T-cell (primary cell): Measurements from ENCODE around the gene SETDB1. TPM values are rescaled to one million over a fixed set of nuclear protein-coding genes. Genes with fewer than 3 reads are reported as not detected.
A peak's percentile ranks its signal among the peaks of the same experiment; 100 is the strongest.
"Not testable (repeated sequence)": the region's sequence is repeated elsewhere in the genome, so short reads cannot be mapped to it uniquely, and the experiment has no call there.

ENCODE experiments used
- ATAC-seq, 4 experiments: fragments of 200-7000 bp in 3 of 4; fragments of 150-1000 bp in 1 of 4; cut with Tn5 transposase; replicated peaks in 1 of 4; 1 replicate in 3 of 4; 2 replicates in 1 of 4; pipeline ENCODE4 v1.10.0; 2021; ENCODE audit warnings: moderate library complexity in 3 of 4, mild to moderate bottlenecking in 2 of 4, moderate number of reproducible peaks in 1 of 4
- CTCF ChIA-PET, 2 donors: fragments of 300-600 bp; sonication (Branson Sonifier 250); formaldehyde crosslinking; loops; one replicate each; lab custom pipeline; 2022; ENCODE audit warnings: antibody characterized with exemption in 2 of 2; lab: Charles Lee
- POLR2A ChIA-PET, 2 donors: fragments of 300-600 bp; sonication (Branson Sonifier 250); formaldehyde crosslinking; loops; one replicate each; lab custom pipeline; 2022; ENCODE audit warnings: antibody characterized with exemption in 2 of 2; lab: Charles Lee
- DNase-seq, 35 experiments: peaks; one replicate each; pipeline versions ENCODE4 v3.0.0 to v3.0.0-alpha.2; 2013 to 2023
- H3K27ac ChIP-seq: one replicate; pipeline ENCODE4 v1.5.1; 2013; ENCODE audit warnings: low read length
- H3K27me3 ChIP-seq, 2 experiments: replicated peaks in 1 of 2; 1 replicate in 1 of 2; 2 replicates in 1 of 2; pipeline versions ENCODE4 v1.6.1 to v1.7.0; 2013; ENCODE audit warnings: low read length in 1 of 2, mixed read lengths in 1 of 2; ENCODE audit not compliant: control insufficient read depth in 2 of 2, insufficient read depth in 2 of 2; ENCODE audit errors: extremely low read depth in 1 of 2
- H3K36me3 ChIP-seq, 2 donors: 1 replicate in 1 of 2; 2 replicates in 1 of 2; pipeline versions ENCODE4 v1.6.1 to v1.7.0; 2013; ENCODE audit warnings: low read length in 1 of 2; ENCODE audit not compliant: control insufficient read depth in 2 of 2, insufficient read depth in 1 of 2; ENCODE audit errors: extremely low read depth in 1 of 2
- H3K4me1 ChIP-seq, 2 experiments: 1 replicate in 1 of 2; 2 replicates in 1 of 2; pipeline versions ENCODE4 v1.6.1 to v1.7.0; 2013; ENCODE audit warnings: low read length in 2 of 2, mixed read lengths in 1 of 2; ENCODE audit not compliant: insufficient read depth in 2 of 2, control insufficient read depth in 1 of 2; ENCODE audit errors: extremely low read depth in 1 of 2
- H3K4me3 ChIP-seq, 2 donors: 1 replicate in 1 of 2; 2 replicates in 1 of 2; pipeline versions ENCODE4 v1.5.1 to v1.7.0; 2013; ENCODE audit warnings: mild to moderate bottlenecking in 2 of 2, low read length in 1 of 2, moderate library complexity in 1 of 2; ENCODE audit not compliant: control insufficient read depth in 1 of 2; ENCODE audit errors: extremely low read depth in 1 of 2
- H3K9me3 ChIP-seq: 2 replicates; pipeline ENCODE4 v1.7.0; 2013
- H3K27ac Mint-ChIP-seq, 2 donors: one replicate each; pipeline ENCODE4 v1.8.0; 2020 to 2021; ENCODE audit warnings: mild to moderate bottlenecking in 2 of 2, mixed read lengths in 2 of 2
- H3K27me3 Mint-ChIP-seq, 2 donors: one replicate each; pipeline ENCODE4 v1.8.0; 2021 to 2022; ENCODE audit warnings: mixed read lengths in 2 of 2
- H3K36me3 Mint-ChIP-seq: one replicate; pipeline ENCODE4 v1.8.0; 2021; ENCODE audit warnings: mixed read lengths
- H3K4me1 Mint-ChIP-seq, 3 donors: one replicate each; pipeline ENCODE4 v1.8.0; 2020 to 2022; ENCODE audit warnings: mixed read lengths in 3 of 3, mild to moderate bottlenecking in 1 of 3
- H3K4me3 Mint-ChIP-seq, 3 donors: one replicate each; pipeline ENCODE4 v1.8.0; 2020 to 2022; ENCODE audit warnings: mild to moderate bottlenecking in 3 of 3, mixed read lengths in 3 of 3, moderate library complexity in 3 of 3
- H3K9me3 Mint-ChIP-seq, 3 donors: one replicate each; pipeline ENCODE4 v1.8.0; 2020 to 2022; ENCODE audit warnings: mixed read lengths in 3 of 3
- WGBS: methylation state at CpG from one replicate; pipeline ENCODE4 v1.1.5; 2013; ENCODE audit warnings: missing lambda C conversion rate; ENCODE audit not compliant: insufficient coverage; 5-methylcytosine and 5-hydroxymethylcytosine counted together
- total RNA-seq, 35 experiments: library from RNA in 6 of 35; stranded (reverse) in 6 of 35; fragments of 120-200 nt in 1 of 35; gene quantifications; one replicate each; pipeline versions ENCODE4 v1.2.1 to v1.2.4 and lab custom pipeline; 2013 to 2026

SETDB1 gene
- total RNA-seq, 5 donors from 2014 or later (not counting 1 experiment from before 2014, with no cell fraction given), result 44.5 to 72.6 (median 62.5) TPM

DNA sequence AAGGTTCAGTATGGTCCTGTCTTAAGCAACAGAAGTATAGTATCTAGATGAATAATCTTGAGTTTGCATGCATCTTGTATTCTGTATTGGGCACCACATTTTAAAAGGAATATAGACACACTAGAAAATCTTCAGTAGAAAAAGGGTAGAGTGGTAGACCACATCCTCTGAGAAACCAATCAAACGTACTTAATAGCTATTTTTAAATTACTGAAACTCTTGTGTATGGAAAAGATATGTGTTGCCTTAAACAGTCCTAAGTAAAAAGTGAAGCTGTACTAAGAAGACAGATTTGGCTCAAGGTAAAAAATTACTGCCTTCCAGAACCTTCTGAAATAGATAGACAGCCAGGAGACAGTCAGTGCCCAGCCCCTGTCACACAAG is 36.1 kb upstream of the SETDB1 start:
- peaks cover 15 to 28% (median 27%) of the 10 kb centered on the region in 3 donors for H3K4me1 Mint-ChIP-seq
- Histone ChIP-seq H3K4me3 (peak overlapping the region in 1 of 2 donors; percentile 44), H3K4me1 (peaks cover 12 to 13% of the 10 kb centered on the region in 2 experiments), H3K27ac (no peak overlapping the region), H3K27me3 (no peaks in the 10 kb centered on the region), H3K36me3 (no peaks in the 10 kb centered on the region), H3K9me3 (no peaks in the 10 kb centered on the region)
- WGBS, result no CpG with 5 or more reads among the region's 1 CpG
- H3K27me3 Mint-ChIP-seq, result no peaks in the 10 kb centered on the region
- no peaks in the 10 kb centered on the region for H3K36me3 Mint-ChIP-seq
- H3K27ac Mint-ChIP-seq, result peak overlapping the region; percentile 17 to 52
- peak overlapping the region in 1 of 3 donors; percentile 61 for H3K4me3 Mint-ChIP-seq
- DNase-seq (peak in 1 of 35 experiments; percentile 23), ATAC-seq (peak; percentile 65 to 90 (median 81))
- CTCF ChIA-PET, result interaction anchor here in 1 of 2 donors (0.5 to 1.2 kb wide), 3 partner anchors 24 to 562 kb away, joined by 3 to 4 read pairs (median 3); no protein-coding TSS in a partner anchor
- POLR2A ChIA-PET, result interaction anchor here in 1 of 2 donors (0.5 kb wide), 1 partner anchor 24 kb away, joined by 4 read pairs; no protein-coding TSS in a partner anchor
- no peaks in the 10 kb centered on the region for H3K9me3 Mint-ChIP-seq

DNA sequence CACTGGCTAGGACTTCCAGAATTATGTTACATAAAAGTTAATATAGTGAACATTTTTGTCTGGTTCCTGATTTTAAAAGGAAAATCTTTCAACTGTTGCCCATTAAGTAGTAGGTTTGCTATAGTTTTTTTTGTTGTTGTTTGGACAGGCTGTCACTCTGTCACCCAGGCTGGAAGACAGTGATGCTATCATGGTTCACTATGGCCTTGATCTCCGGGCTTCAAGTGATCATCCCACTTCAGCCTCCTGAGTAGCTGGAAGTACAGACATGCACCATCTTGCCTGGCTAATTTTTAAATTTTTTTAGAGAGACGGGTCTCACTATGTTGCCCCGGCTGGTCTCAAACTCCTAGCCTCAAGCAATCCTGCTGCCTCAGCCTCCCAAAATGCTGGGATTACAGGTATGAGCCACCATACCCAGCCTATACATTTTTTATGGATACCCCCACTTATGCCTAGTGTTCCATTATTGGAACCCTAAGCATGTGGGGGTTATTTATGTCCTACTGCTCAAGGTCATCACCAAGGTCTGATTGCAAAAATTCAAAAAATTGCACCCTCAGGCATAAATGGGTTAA is 32.7 kb upstream of the SETDB1 start:
- no peak overlapping the region for H3K4me3 Mint-ChIP-seq
- Histone ChIP-seq H3K4me3 (no peak overlapping the region), H3K9me3 (no peaks in the 10 kb centered on the region), H3K4me1 (peaks cover 12 to 13% of the 10 kb centered on the region in 2 experiments), H3K36me3 (no peaks in the 10 kb centered on the region), H3K27ac (no peak overlapping the region), H3K27me3 (peaks cover 0 to 4% of the 10 kb centered on the region in 2 experiments)
- ATAC-seq (no peak), DNase-seq (no peak)
- H3K36me3 Mint-ChIP-seq, result no peaks in the 10 kb centered on the region
- H3K27me3 Mint-ChIP-seq, result peaks cover 0 to 4% of the 10 kb centered on the region in 2 donors
- ChIA-PET CTCF (interaction anchor here in 1 of 2 donors (0.6 kb wide), 1 partner anchor 13 kb away, joined by 6 read pairs; no protein-coding TSS in a partner anchor), POLR2A (no interaction called here)
- H3K27ac Mint-ChIP-seq, result no peak overlapping the region
- WGBS, result 100% methylated on average over 1 of the region's 3 CpGs
- H3K9me3 Mint-ChIP-seq, result no peaks in the 10 kb centered on the region
- H3K4me1 Mint-ChIP-seq, result peaks cover 15 to 28% (median 27%) of the 10 kb centered on the region in 3 donors

DNA sequence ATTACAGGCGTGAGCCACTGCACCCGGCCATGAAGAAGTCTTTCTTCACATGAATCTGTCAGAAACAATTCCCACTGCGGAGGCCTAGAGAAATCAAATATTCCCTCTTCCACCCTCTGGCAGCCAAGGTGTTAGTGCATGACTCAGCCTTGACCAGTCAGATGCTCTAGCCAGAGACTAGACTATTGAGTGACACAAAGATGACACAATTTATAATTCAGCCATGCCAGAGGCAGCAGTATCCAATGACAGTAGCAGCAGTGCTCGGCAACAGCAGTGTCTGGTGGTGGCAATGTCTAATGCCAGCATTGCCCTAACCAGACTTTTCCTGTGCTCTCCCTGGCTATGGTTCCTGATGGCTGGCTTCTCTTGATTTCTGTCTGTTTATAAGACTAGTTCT is 30.5 kb upstream of the SETDB1 start:
- Mint-ChIP-seq H3K36me3 (no peaks in the 10 kb centered on the region), H3K27ac (no peak overlapping the region), H3K4me1 (peaks cover 4 to 12% (median 12%) of the 10 kb centered on the region in 3 donors), H3K4me3 (no peak overlapping the region), H3K27me3 (peaks cover 0 to 4% of the 10 kb centered on the region in 2 donors), H3K9me3 (no peaks in the 10 kb centered on the region)
- peaks cover 0 to 4% of the 10 kb centered on the region in 2 experiments for H3K27me3 ChIP-seq
- H3K9me3 ChIP-seq, result no peaks in the 10 kb centered on the region
- H3K4me3 ChIP-seq, result no peak overlapping the region
- WGBS, result 100% methylated on average over 2 of the region's 4 CpGs
- H3K4me1 ChIP-seq, result peaks cover under 1 to 4% of the 10 kb centered on the region in 2 experiments
- no peak overlapping the region for H3K27ac ChIP-seq
- DNase-seq (no peak), ATAC-seq (no peak)
- no peaks in the 10 kb centered on the region for H3K36me3 ChIP-seq
- ChIA-PET CTCF (no interaction called here), POLR2A (interaction anchor here in 1 of 2 donors (0.7 kb wide), 1 partner anchor 137 kb away, joined by 4 read pairs; no protein-coding TSS in a partner anchor)

DNA sequence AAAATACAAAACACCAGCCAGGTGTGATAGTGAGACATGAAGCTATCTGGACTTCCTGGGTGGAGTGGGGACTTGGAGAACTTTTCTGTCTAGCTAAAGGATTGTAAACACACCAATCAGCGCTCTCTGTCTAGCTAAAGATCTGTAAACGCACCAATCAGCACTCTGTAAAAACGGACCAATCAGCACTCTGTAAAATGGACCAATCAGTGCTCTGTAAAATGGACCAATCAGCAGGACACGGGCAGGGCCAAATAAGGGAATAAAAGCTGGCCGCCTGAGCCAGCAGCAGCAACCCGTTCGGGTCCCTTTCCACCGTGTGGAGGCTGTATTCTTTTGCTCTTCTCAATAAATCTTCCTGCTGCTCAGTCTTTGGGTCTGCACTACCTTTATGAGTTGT is 26.4 kb upstream of the SETDB1 start:
- H3K27me3 Mint-ChIP-seq, H3K36me3 ChIP-seq, DNase-seq, H3K4me1 Mint-ChIP-seq, H3K9me3 Mint-ChIP-seq, POLR2A ChIA-PET, H3K4me3 ChIP-seq, H3K36me3 Mint-ChIP-seq, H3K27ac ChIP-seq, CTCF ChIA-PET, H3K27me3 ChIP-seq, H3K27ac Mint-ChIP-seq, H3K9me3 ChIP-seq, H3K4me3 Mint-ChIP-seq, H3K4me1 ChIP-seq, ATAC-seq: not testable (repeated sequence)
- WGBS, result 97% methylated on average over 8 of the region's 8 CpGs

DNA sequence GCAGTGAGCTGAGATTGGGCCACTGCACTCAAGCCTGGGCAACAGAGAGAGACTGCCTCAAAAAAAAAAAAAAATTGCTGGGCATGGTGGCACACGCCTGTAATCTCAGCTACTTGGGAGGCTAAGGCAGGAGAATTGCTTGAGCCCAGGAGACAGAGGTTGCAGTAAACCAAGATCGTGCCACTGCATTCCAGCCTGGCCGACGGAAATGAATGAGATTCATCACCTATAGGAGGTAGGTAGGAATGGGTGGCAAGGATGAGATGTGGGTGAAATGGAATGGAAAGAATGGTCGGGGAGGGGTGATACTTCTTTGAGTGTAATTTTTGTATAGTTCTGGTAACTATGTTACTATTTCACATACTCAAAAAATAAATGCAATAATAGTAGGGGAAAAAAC is 23.8 kb upstream of the SETDB1 start:
- DNase-seq (no peak), ATAC-seq (no peak)
- Mint-ChIP-seq H3K36me3 (no peaks in the 10 kb centered on the region), H3K4me1 (no peaks in the 10 kb centered on the region), H3K27me3 (no peaks in the 10 kb centered on the region), H3K4me3 (no peak overlapping the region), H3K9me3 (no peaks in the 10 kb centered on the region), H3K27ac (no peak overlapping the region)
- CTCF ChIA-PET, result interaction anchor here in 1 of 2 donors (0.7 kb wide), 1 partner anchor 239 kb away, joined by 3 read pairs; no protein-coding TSS in a partner anchor
- 96% methylated on average over 4 of the region's 5 CpGs for WGBS
- POLR2A ChIA-PET, result no interaction called here
- Histone ChIP-seq H3K4me3 (no peak overlapping the region), H3K4me1 (no peaks in the 10 kb centered on the region), H3K36me3 (no peaks in the 10 kb centered on the region), H3K27me3 (peaks cover 0 to 2% of the 10 kb centered on the region in 2 experiments), H3K27ac (no peak overlapping the region), H3K9me3 (no peaks in the 10 kb centered on the region)

DNA sequence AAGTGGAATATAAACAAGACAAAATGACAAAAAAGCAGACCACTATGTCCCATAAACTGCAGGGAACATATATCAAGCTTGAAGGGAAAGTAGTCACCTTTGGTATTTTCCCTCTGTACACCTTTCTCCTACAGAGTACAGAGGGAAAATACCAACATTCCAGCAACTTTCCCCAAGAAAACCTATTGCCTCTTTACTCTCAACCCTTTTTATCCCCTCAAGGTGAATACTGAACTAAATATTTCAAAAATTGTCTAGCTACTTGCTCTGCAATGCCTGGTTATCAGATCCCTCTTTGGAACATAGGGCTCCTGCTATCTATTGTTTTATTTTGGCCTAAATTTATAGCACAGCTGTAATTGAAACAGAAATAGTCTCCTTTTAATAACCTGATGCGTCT is 23.4 kb upstream of the SETDB1 start:
- CTCF ChIA-PET, result no interaction called here
- Mint-ChIP-seq H3K9me3 (no peaks in the 10 kb centered on the region), H3K27ac (no peak overlapping the region), H3K4me3 (no peak overlapping the region), H3K36me3 (no peaks in the 10 kb centered on the region), H3K4me1 (no peaks in the 10 kb centered on the region), H3K27me3 (no peaks in the 10 kb centered on the region)
- H3K4me3 ChIP-seq, result no peak overlapping the region
- WGBS, result no CpG with 5 or more reads among the region's 1 CpG
- POLR2A ChIA-PET, result no interaction called here
- H3K9me3 ChIP-seq, result no peaks in the 10 kb centered on the region
- DNase-seq (no peak), ATAC-seq (no peak)
- H3K27ac ChIP-seq, result no peak overlapping the region
- no peaks in the 10 kb centered on the region for H3K4me1 ChIP-seq
- no peaks in the 10 kb centered on the region for H3K36me3 ChIP-seq
- no peaks in the 10 kb centered on the region for H3K27me3 ChIP-seq
